Suprapubic skin (tissue), 4 donors: ENCODE measurements around the gene PDE6D. TPM values are rescaled to one million over a fixed set of nuclear protein-coding genes. Genes with fewer than 3 reads are reported as not detected.

Source experiments
- DNase-seq, 2 donors: peaks; one replicate each; pipeline ENCODE4 v3.0.0-alpha.2; 2019; ENCODE audit warnings: low spot score in 2 of 2
- H3K27ac ChIP-seq: fragments of 200-600 bp; sonication (generic); one replicate; pipeline ENCODE4 v1.5.1; 2019
- H3K27me3 ChIP-seq: fragments of 200-600 bp; sonication (generic); one replicate; pipeline ENCODE4 v1.5.1; 2019
- H3K36me3 ChIP-seq: fragments of 200-600 bp; sonication (generic); one replicate; pipeline ENCODE4 v1.5.1; 2019
- H3K4me1 ChIP-seq: fragments of 200-600 bp; sonication (generic); one replicate; pipeline ENCODE4 v1.5.1; 2019
- H3K4me3 ChIP-seq: fragments of 200-600 bp; sonication (generic); one replicate; pipeline ENCODE4 v1.5.1; 2019; ENCODE audit warnings: mild to moderate bottlenecking
- H3K9me3 ChIP-seq: fragments of 200-600 bp; sonication (generic); one replicate; pipeline ENCODE4 v1.5.1; 2019
- EP300 ChIP-seq: sonication (generic); formaldehyde crosslinking; IDR thresholded peaks from one replicate; pipeline ENCODE4 v1.6.1; 2017; ENCODE audit warnings: antibody characterized with exemption
- POLR2A ChIP-seq, 2 donors: fragments of 450-650 bp; IDR thresholded peaks; one replicate each; pipeline ENCODE4 v1.6.1; 2017; ENCODE audit warnings: antibody characterized with exemption in 2 of 2, mild to moderate bottlenecking in 2 of 2, moderate library complexity in 2 of 2
- POLR2AphosphoS5 ChIP-seq, 3 donors: sonication (generic); formaldehyde crosslinking; IDR thresholded peaks; one replicate each; pipeline ENCODE4 v1.6.1; 2017; ENCODE audit warnings: antibody characterized with exemption in 3 of 3
- WGBS: methylation state at CpG from one replicate; pipeline ENCODE4 v1.1.5; 2018; 5-methylcytosine and 5-hydroxymethylcytosine counted together
- total RNA-seq, 4 donors: library from RNA; depleted of rRNA; stranded (reverse); fragments of >200 nt; gene quantifications; one replicate each; pipeline ENCODE4 v1.1.0, GENCODE V29; 2016
- TF ChIP-seq, protein P1 (sequence below), 2 donors: fragments of 200-600 bp in 1 of 2; fragments of 450-650 bp in 1 of 2; sonication (generic) in 1 of 2; IDR thresholded peaks; one replicate each; pipeline ENCODE4 v1.5.1; 2016 to 2019; ENCODE audit warnings: antibody characterized with exemption in 2 of 2, mild to moderate bottlenecking in 1 of 2, moderate library complexity in 1 of 2

The PDE6D gene
- total RNA-seq, 4 donors from 2014 or later: 14.6 to 23.7 (median 22.2) TPM

DNA sequence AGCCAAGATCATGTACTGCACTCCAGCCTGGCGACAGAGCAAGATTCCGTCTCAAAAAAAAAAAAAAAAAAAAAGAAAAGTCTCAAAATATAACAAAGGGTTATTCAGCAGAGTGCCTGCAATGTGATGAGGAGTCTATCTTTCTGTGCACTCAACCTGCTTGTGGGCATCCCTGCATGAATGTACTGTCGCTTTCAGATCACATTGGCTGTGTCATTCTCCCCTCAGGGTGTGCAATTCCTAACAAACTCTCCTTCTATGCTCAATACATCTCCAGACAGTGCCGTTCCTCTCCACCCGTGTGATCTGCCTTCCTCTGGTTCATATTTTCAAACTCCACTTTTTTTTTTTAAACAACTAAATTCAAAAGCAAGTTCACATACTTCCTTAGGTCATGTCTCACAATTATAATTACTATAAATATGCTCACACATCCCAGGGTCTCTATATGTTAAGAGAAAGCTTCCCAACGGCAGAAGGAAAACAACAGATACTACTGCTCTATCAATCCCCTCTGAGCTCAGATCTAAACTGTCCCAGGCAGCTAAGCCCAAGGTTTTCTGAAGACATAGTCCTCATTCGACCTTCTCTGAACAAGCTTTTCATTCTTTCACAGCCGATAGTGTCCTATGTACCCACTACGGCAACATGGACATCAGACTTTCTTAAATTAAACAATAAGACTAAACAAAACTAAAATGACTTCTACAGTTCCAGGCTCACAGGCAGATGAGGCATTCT is 37.5 kb downstream of the PDE6D start:
- Histone ChIP-seq H3K27me3 (no peaks in the 10 kb centered on the region), H3K4me3 (no peak overlapping the region), H3K9me3 (no peaks in the 10 kb centered on the region), H3K36me3 (no peaks in the 10 kb centered on the region), H3K4me1 (no peaks in the 10 kb centered on the region), H3K27ac (no peak overlapping the region)
- 53% methylated on average over 9 of the region's 9 CpGs for WGBS
- no peak for DNase-seq
- TF ChIP-seq, protein P1, sequence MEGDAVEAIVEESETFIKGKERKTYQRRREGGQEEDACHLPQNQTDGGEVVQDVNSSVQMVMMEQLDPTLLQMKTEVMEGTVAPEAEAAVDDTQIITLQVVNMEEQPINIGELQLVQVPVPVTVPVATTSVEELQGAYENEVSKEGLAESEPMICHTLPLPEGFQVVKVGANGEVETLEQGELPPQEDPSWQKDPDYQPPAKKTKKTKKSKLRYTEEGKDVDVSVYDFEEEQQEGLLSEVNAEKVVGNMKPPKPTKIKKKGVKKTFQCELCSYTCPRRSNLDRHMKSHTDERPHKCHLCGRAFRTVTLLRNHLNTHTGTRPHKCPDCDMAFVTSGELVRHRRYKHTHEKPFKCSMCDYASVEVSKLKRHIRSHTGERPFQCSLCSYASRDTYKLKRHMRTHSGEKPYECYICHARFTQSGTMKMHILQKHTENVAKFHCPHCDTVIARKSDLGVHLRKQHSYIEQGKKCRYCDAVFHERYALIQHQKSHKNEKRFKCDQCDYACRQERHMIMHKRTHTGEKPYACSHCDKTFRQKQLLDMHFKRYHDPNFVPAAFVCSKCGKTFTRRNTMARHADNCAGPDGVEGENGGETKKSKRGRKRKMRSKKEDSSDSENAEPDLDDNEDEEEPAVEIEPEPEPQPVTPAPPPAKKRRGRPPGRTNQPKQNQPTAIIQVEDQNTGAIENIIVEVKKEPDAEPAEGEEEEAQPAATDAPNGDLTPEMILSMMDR (IDR thresholded peaks at IDR 0.05): no peak
- no peak for TF ChIP-seq POLR2A (IDR thresholded peaks at IDR 0.05)
- no peak for TF ChIP-seq POLR2AphosphoS5 (IDR thresholded peaks at IDR 0.05)
- no peak for TF ChIP-seq EP300

DNA sequence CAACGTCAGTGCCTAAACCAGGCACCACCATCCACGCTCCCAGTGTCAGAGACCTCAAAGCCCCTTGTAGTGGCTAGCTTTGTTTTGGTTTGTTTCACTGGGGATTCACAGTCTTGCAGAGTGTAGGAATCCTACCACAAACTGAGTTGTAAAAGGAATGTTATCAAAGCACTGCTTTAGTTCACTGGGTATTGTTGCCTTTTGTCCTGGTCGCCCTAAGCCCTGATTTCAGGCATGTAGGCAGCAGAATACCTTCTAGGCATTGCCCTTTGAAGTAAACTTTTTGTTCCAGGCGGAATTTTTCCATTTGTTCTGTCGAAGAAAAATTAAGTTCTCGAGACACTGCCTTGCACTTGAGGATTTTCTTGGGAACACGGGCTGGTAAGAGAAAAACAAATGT is 43.3 kb downstream of the PDE6D start:
- no peaks in the 10 kb centered on the region for H3K4me1 ChIP-seq
- DNase-seq: no peak
- H3K4me3 ChIP-seq: no peak overlapping the region
- H3K36me3 ChIP-seq: peaks cover 30% of the 10 kb centered on the region
- TF ChIP-seq EP300 (no peak), POLR2A (IDR thresholded peaks at IDR 0.05) (no peak), POLR2AphosphoS5 (IDR thresholded peaks at IDR 0.05) (no peak)
- TF ChIP-seq, protein P1 (IDR thresholded peaks at IDR 0.05): no peak
- no peaks in the 10 kb centered on the region for H3K27me3 ChIP-seq
- H3K27ac ChIP-seq: no peak overlapping the region
- 93% methylated on average over 7 of the region's 7 CpGs for WGBS
- H3K9me3 ChIP-seq: no peaks in the 10 kb centered on the region

DNA sequence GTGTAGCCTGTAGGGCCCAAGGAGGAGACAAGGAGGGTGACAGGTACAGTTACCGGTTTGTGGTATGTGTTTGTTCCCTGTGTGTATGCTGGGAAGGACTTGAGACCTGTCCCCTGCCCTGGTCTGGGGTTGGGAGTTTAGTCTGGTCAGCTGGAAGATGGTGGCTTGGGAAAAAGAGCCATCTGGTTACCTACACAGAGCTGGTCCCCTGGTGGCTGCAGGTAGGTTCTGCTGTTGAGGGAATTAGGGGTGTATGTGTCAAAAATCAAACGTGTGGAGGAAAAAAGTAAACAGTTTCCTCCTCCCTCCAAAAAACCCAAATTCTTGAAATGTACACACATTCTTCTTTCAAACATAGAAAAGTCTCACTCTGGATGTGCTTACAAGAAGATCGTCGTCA is 48.5 kb downstream of the PDE6D start:
- 90% methylated on average over 4 of the region's 4 CpGs for WGBS
- TF ChIP-seq EP300 (no peak), POLR2A (IDR thresholded peaks at IDR 0.05) (no peak)
- TF ChIP-seq, protein P1 (IDR thresholded peaks at IDR 0.05): no peak
- no peak for DNase-seq
- H3K4me1 ChIP-seq: no peaks in the 10 kb centered on the region
- peaks cover 51% of the 10 kb centered on the region for H3K36me3 ChIP-seq
- no peaks in the 10 kb centered on the region for H3K9me3 ChIP-seq
- no peak overlapping the region for H3K4me3 ChIP-seq
- H3K27me3 ChIP-seq: no peaks in the 10 kb centered on the region
- H3K27ac ChIP-seq: no peak overlapping the region

DNA sequence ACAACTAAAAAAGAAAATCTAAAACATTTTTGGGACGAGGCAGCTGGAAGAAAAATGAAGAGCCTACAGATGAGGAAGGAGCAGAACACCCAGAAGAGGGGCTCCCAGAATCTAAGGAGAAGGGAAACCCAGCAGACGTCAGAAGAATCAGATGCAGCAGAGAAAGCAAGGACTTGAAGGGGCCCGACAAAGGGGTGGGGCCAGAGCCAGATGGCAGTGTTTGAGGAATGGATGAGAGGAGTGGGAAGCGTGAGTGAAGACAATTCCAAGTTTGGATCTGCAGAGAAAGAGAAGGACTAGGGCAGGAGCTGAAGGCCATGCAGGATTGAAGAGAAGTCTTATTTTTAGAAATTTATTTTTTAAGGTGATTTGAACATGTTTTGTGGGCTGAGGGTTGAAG is 53.5 kb downstream of the PDE6D start:
- no peak overlapping the region for H3K27ac ChIP-seq
- H3K9me3 ChIP-seq: no peaks in the 10 kb centered on the region
- H3K27me3 ChIP-seq: no peaks in the 10 kb centered on the region
- TF ChIP-seq, protein P1 (IDR thresholded peaks at IDR 0.05): no peak
- TF ChIP-seq EP300: no peak
- no peak for TF ChIP-seq POLR2AphosphoS5 (IDR thresholded peaks at IDR 0.05)
- TF ChIP-seq POLR2A (IDR thresholded peaks at IDR 0.05): no peak
- no peaks in the 10 kb centered on the region for H3K4me1 ChIP-seq
- DNase-seq: no peak
- no peak overlapping the region for H3K4me3 ChIP-seq
- H3K36me3 ChIP-seq: peaks cover 23% of the 10 kb centered on the region
- WGBS: 66% methylated on average over 4 of the region's 4 CpGs

DNA sequence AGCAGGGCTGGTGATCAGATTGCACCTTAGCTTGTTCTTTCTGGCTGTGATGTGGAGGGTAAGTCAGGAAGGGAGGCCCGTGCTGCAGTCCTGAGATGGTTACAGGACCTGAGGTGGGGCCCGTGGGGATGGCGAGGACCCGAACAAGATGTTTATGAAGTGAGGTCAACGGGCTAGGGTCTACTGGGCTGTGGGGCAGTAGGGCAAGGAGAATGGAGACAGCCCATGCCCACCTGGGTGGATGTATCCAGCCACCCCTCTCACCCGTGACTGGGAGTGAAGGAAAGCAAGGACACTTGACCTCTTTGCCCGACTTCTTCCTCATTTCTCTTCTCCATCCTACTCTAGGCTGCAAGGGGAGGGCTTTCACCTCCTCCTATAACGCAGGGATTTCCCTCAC is 54.8 kb downstream of the PDE6D start:
- H3K4me3 ChIP-seq: no peak overlapping the region
- no peaks in the 10 kb centered on the region for H3K9me3 ChIP-seq
- peaks cover 11% of the 10 kb centered on the region for H3K36me3 ChIP-seq
- no peak for TF ChIP-seq POLR2AphosphoS5 (IDR thresholded peaks at IDR 0.05)
- TF ChIP-seq POLR2A (IDR thresholded peaks at IDR 0.05): no peak
- no peak for TF ChIP-seq EP300
- TF ChIP-seq, protein P1 (IDR thresholded peaks at IDR 0.05): no peak
- H3K27me3 ChIP-seq: no peaks in the 10 kb centered on the region
- no peak overlapping the region for H3K27ac ChIP-seq
- H3K4me1 ChIP-seq: no peaks in the 10 kb centered on the region
- no peak for DNase-seq
- 87% methylated on average over 8 of the region's 8 CpGs for WGBS
